Stimulated activated naive CD8-positive, alpha-beta T cell treated with anti-CD3 and anti-CD28 coated beads, Interleukin-15, Interleukin-2, amounts not matched to agents 100 ng/mL and 50 ng/mL, for 24 hours (primary cell): ENCODE data around the gene CBX2.

Source experiments
- H3K27ac Mint-ChIP-seq: one replicate; pipeline ENCODE4 v1.8.0; 2021; ENCODE audit warnings: mild to moderate bottlenecking, mixed read lengths
- H3K27me3 Mint-ChIP-seq: one replicate; pipeline ENCODE4 v1.8.0; 2021; ENCODE audit warnings: mixed read lengths
- H3K36me3 Mint-ChIP-seq: one replicate; pipeline ENCODE4 v1.8.0; 2021; ENCODE audit warnings: low read depth, mixed read lengths
- H3K4me1 Mint-ChIP-seq: one replicate; pipeline ENCODE4 v1.8.0; 2021; ENCODE audit warnings: low read depth, mixed read lengths
- H3K4me3 Mint-ChIP-seq: one replicate; pipeline ENCODE4 v1.8.0; 2021; ENCODE audit warnings: mild to moderate bottlenecking, mixed read lengths
- H3K9me3 Mint-ChIP-seq: one replicate; pipeline ENCODE4 v1.8.0; 2021; ENCODE audit warnings: mixed read lengths

The CBX2 gene

DNA sequence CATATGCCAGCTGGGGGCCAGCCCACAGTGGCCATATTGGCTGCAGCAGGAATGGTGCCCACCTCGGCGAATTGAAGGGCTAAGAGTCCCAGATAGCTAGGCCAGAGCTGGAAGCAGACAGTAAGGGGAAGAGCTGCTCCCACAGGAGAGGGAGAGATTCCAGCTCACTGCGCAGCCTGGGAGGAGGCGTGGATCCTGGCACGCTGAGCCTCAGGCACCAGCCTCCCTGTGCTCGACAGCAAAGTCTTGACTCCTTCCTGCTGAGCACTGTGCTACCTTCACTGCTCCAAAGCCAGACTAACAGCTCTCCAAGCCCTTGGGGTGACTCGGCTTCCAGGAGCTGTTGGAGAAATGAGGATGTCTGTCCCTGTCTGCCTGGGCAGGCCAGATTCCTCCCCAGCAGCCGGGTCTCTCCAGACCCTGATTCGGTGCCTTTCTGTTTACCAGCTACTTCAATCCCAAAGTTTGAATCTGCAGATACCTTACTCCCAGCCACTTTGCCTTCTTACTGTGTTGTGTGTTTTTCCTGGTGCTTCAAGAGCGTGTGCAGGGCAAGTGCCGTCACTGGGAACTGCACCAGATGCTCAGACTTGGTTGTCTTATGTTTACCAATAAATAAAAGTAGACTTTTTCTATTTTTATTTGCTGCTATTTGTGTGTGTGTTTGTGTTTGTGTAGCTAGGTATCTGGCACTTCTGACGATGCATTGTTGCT is 9.1 kb downstream of the CBX2 start:
- Mint-ChIP-seq H3K9me3 (no peaks in the 10 kb centered on the region), H3K36me3 (no peaks in the 10 kb centered on the region), H3K27ac (no peak overlapping the region), H3K4me1 (peaks cover 9% of the 10 kb centered on the region), H3K27me3 (peaks cover 52% of the 10 kb centered on the region), H3K4me3 (no peak overlapping the region)

DNA sequence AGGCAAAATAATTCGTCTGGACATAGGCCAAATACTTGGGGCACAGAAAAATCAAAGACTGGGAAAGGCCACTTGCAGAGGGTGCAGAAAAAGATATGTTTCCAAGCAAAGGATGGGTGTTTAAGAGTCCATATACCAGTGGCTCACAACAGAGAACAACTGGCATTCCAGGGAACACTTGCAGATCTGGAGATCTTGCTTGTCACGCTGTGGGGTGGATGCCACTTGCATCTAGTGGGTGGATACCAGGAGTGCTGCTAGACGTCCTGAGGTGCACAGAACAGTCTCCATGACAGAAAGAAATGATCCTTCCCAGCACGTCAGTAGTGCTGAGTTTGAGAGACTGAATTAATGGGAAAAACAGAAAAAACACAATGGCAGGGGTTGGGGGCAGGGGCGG is 10.5 kb downstream of the CBX2 start:
- Mint-ChIP-seq H3K36me3 (no peaks in the 10 kb centered on the region), H3K27me3 (peaks cover 52% of the 10 kb centered on the region), H3K27ac (no peak overlapping the region), H3K4me3 (no peak overlapping the region), H3K4me1 (peaks cover 12% of the 10 kb centered on the region), H3K9me3 (no peaks in the 10 kb centered on the region)

DNA sequence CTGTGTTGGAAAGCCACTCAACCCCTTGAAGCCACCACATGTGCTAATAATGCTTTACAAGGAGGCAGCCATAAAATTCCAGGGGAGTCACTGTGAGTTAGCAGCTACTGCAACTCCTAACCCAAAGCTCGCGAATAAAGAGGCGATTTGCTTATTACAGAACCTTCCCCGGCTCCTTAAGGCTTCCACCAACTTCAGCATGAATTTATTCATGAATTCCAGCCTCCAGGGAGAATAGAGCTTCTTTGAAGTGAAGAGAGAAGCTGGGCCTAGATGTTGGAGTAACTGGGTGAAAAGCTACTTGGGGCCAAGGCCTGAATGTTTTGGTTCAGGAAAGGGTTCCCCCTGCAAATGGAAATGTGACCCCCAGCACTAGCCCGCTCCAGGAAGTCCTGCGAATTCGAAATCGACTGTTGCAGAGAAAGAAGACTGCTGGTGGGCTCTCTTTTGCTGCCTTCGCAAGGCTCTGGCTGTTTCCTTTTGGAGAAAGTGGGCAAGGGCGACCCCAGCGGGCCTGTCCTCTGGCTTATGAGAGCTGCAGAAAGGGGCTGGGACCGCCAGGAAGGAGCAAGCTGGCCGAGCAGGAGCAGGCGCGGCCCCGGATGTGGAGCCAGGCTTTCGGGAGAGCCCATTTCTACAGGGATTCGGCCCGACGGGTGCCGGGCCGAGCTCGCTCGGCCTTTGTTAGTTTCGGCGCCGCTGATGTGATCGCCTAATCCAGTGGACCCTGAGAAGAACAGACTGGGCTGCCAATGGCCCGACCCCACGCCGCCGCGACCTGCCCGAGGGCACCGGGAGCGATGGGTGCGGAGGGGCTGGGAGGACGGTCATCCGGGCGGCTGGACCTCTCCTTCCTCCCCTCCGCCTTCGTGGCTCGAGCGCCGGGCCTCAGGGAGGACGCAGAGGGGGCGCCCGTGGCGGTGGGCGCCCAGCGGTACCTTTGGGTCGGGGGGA is 11.3 kb downstream of the CBX2 start:
- Mint-ChIP-seq H3K4me1 (peaks cover 12% of the 10 kb centered on the region), H3K27ac (no peak overlapping the region), H3K9me3 (no peaks in the 10 kb centered on the region), H3K27me3 (peaks cover 56% of the 10 kb centered on the region), H3K4me3 (no peak overlapping the region), H3K36me3 (no peaks in the 10 kb centered on the region)

DNA sequence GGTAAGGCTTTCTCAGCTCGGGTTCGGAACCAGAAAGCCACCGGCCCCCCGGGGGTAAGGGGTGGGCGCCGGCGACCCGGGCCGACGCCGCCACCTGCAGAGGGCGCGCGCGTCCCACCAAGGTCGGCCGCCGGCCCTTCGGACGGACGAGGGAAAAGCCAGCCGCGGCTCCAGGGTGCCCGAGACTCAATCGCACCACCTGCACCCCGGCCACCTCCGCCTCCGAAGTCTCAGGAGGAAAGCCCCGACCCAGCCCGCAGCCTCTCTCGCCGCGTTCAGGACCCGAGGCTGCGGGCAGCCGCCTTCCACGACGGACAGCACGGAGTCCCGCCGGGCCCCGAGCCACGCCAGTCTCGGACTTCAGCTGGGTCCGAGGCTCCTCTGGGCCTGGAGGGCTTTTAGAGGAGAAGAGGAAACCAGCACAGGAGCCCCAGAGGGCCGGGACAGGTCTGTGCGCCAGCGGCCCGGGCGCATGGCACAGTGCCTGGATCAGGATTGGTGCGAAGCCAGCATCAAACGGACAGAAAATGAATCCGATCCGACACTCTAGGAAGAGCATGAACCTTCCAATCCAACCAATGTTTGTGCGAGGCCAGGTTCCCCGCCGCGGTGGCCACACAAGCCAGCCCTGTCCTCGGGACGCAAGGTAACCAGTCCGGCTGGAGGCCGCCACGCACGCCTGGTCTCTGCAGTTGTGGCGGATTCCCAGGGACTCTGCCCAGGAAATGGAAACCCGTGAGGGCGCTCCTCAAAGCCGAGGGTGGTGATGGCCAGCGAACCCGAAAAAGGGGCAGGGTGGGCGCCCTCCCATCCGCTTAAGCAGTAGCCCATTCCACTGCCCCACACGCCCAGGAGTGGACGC is 12.2 kb downstream of the CBX2 start:
- Mint-ChIP-seq H3K4me1 (peaks cover 12% of the 10 kb centered on the region), H3K36me3 (no peaks in the 10 kb centered on the region), H3K27me3 (peaks cover 55% of the 10 kb centered on the region), H3K27ac (no peak overlapping the region), H3K9me3 (no peaks in the 10 kb centered on the region), H3K4me3 (no peak overlapping the region)

DNA sequence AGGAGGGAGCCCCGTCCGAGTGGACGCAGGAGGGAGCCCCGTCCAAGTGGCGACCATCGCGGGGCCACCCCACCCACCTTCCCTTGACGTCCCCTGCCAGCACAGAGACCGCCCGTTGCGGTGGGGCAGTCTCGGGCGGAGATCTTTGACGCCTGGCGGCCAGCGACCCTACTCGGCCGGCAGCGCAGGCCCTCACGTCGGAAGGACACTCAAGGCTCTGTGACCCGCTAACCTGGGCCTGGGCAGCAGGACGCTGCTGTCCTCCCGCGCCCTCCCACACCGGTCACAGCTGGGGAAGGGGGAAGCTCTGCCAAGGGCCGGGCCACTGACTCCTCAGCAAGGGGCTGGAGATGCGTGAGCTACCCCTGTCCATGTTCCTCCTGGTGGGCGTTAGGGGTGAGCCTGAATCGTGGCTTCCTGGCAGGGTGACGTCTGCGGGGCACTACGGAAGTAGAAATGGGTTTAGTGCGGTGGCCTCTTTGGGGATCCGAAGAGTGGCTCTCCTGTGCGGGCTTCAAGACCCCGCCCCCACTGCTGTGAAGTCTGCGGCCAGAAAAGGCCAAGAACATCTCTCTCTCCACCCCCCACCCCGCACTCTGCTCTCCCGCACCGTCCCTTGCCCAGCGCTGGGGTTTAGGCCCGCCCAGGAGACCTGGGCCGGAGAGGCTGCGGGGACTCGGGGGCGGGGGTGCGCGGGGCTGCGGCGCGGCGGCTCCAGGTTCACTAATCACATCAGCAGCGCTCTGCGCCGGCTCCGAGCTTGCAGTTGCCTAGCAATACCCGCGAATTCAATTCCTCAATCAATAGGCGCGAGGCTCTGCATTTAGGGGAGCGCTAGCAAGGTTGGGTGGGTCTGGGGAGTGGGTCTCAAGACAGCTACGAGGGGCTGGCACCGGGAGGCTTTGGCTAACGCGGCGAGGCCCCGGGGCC is 13.1 kb downstream of the CBX2 start:
- H3K4me3 Mint-ChIP-seq: no peak overlapping the region
- H3K36me3 Mint-ChIP-seq: no peaks in the 10 kb centered on the region
- H3K27me3 Mint-ChIP-seq: peaks cover 52% of the 10 kb centered on the region
- H3K4me1 Mint-ChIP-seq: peaks cover 17% of the 10 kb centered on the region
- no peaks in the 10 kb centered on the region for H3K9me3 Mint-ChIP-seq
- H3K27ac Mint-ChIP-seq: no peak overlapping the region

DNA sequence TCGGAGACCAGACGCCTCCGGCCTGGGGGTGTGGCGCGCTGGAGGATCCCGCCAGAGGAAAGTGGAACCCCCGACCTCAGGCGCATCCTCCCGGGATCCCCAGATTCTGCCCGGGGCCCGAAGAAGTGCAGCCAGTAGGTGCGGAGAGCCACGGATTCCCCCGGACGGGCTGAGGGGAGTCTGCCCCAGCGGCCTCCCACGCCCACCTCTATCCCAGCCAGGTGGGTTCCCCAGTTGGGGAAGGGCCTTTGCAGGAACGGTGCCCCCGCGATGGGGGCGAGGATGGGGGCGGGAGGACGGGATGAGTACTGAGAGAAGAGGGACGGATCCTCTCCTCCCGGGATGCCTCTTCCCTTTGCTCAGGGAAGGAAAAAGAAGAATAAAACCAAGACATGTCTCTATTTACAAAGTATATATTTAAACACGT is 13.8 kb downstream of the CBX2 start:
- Mint-ChIP-seq H3K27me3 (peaks cover 48% of the 10 kb centered on the region), H3K36me3 (no peaks in the 10 kb centered on the region), H3K4me1 (peaks cover 21% of the 10 kb centered on the region)

DNA sequence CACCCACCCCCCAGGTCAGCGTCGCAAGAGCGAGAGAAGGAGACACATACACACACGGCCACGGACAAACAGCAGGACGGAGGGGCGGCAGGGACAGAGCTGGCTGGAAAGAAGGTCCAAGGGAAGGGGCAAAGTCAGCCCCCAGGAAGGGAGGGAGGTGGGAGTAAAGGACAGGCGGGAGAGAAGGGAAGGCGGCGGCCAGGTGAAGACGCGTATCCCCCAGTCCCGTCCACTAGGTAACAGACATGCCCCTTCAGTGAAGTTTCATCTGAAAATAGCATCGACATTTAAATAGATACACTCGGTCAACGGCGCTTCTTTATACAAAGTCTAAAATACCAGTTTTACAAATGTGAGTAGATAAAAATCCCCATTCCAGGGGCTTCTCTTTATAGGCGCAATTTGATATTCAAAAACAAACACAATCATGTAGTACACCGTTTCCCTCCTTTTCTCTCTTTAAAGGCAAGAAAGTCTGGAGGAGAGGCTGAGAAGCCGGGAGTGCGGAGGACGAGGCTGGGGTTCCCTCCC is 14.5 kb downstream of the CBX2 start:
- Mint-ChIP-seq H3K27ac (no peak overlapping the region), H3K4me3 (no peak overlapping the region), H3K27me3 (peaks cover 42% of the 10 kb centered on the region), H3K36me3 (no peaks in the 10 kb centered on the region), H3K4me1 (peaks cover 24% of the 10 kb centered on the region), H3K9me3 (no peaks in the 10 kb centered on the region)

More for the DNA sequence above, 13.8 kb downstream of the CBX2 start:
- Mint-ChIP-seq H3K4me3 (no peak overlapping the region), H3K9me3 (no peaks in the 10 kb centered on the region), H3K27ac (no peak overlapping the region)

DNA sequence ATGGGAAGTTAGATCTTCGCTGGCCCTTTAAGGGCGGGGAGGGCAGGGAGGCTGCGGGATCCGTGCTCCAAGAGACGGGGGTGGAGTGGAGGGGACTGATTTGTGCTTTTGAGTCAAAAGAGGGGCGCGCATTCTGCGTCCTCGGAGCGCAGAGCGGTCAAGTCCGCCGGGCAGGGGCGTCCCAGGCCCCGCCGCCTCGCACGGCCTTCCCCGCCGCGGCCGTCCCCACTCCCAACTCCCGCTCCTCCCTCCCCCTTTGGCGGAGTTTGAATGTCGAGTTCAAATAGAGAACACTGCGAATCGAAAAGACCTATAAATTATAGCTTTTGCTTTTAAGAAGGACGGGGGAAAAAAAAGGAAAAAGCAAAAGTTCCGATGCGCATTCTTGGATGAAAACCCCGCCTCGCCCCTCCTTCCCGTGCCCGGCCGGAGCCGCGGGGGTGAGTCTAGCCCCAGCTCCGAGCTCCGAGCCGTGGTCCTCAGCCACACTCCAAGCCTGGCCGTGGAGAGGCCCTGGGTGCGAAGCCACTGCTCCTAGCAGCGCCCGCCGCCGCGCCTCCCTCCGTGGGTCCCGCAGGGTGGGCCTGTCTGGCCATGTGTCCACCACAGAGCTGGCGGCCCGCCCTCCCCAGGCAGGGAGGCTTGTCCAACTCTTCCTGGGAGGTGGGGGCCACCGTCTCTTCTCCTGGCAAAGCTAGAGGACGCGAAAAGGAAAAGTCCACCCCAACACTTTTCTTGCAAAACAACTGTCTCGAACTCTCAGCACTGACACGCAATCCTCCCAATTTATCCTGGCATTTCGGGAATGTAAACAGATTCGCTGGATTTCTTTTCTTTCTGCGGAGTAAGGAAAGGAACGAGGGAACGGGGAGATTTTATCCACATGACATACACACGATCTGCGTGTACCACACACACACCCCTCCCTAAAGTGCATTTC is 15.3 kb downstream of the CBX2 start:
- H3K9me3 Mint-ChIP-seq: no peaks in the 10 kb centered on the region
- no peak overlapping the region for H3K4me3 Mint-ChIP-seq
- H3K27me3 Mint-ChIP-seq: peaks cover 34% of the 10 kb centered on the region
- H3K27ac Mint-ChIP-seq: no peak overlapping the region
- no peaks in the 10 kb centered on the region for H3K36me3 Mint-ChIP-seq
- H3K4me1 Mint-ChIP-seq: peaks cover 24% of the 10 kb centered on the region

DNA sequence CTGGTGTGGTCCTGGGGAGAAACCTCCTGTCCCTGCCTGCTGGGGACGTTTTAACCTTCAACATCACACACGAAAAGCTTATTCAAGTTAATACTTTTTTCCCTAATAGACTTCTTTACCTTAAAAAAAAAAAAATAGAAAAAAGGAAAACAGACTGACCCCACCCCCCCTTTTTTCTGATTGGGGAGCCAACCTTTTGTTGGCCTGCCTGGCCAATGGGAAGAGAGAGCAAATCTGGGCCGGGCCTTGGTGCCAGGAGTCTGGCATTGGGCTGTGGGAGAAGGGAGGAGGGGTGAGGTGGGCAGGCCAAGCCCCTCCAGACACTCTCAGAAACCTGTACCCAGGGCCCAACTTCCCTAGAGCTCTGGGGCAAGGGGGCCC is 16.0 kb downstream of the CBX2 start:
- no peak overlapping the region for H3K27ac Mint-ChIP-seq
- H3K9me3 Mint-ChIP-seq: no peaks in the 10 kb centered on the region
- no peaks in the 10 kb centered on the region for H3K36me3 Mint-ChIP-seq
- peaks cover 34% of the 10 kb centered on the region for H3K27me3 Mint-ChIP-seq
- H3K4me3 Mint-ChIP-seq: no peak overlapping the region
- H3K4me1 Mint-ChIP-seq: peaks cover 31% of the 10 kb centered on the region

DNA sequence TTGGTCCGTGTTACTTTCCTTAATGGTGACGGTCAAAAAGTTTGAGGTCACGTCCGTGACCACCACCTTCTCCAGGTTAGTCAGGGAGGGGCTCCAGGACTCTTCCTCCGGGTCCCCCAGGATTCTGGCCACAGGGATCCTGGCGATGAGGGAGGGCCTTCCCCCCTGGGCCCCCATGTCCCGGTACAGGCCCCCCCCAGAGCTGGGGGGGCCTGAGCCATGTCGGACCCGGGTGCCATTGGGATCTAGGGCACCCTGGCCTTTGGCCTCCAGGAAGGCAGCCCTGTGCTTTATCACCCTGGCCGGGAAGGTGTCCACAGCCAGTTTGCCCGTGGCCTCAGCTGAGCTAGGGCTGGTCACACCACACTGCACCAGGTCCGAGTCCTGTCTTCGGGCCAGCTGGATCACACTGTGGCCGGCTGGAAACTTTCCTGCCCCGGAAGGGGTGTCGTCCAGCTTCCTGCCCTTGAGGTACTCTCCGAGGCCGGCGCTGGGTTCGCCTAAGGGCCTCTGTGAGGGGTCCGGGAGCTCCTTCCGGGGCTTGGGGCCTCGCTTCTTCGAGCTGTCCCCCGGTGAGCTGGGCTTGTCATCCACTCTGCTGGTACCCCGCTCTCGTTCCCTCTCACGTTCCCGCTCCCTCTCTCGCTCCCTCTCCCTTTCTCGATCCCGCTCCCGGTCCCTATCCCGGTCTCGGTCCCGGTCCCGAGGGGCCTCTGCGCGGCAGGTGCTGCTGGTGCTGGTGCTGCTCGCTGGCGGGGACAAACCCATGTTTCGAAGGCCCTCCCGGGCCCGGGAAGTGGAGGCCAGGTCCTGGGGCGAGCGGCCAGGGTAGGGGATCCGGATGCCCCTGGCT is 16.9 kb downstream of the CBX2 start:
- Mint-ChIP-seq H3K27ac (no peak overlapping the region), H3K36me3 (no peaks in the 10 kb centered on the region), H3K4me3 (no peak overlapping the region), H3K9me3 (no peaks in the 10 kb centered on the region), H3K4me1 (peaks cover 39% of the 10 kb centered on the region), H3K27me3 (peaks cover 35% of the 10 kb centered on the region)

DNA sequence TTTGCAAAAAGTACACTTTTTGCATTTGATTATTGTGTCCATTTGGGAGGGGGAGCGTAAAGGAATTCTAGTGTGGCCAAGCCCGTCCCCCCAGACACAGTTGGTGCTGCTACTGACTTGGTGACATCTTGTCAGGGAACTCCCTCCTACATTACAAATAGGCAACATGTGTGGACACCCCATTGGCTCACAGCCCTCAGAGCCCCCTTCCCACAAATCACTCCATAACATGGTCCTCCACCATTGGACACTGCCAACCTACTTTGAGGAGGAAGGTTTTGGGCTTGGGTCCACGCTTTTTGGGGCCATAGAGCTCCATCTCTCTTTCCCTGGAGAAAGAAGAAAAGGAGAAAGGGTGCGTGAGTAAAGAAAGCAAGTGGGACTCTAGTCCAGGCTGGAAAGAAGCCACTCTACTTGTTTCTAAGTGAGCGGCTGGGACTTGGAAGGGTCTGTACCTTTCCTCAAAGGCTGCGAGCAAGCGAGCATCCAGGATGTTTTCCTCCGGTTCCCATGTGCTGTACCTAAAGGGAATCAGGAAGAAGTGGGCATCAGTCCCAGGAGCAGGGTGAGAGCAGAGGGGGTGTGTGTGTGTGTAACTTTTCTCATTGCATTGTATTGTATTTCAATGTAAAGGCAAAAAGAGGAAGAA is 18.0 kb downstream of the CBX2 start:
- Mint-ChIP-seq H3K4me1 (peaks cover 44% of the 10 kb centered on the region), H3K4me3 (peak overlapping the region; percentile 80), H3K27me3 (peaks cover 39% of the 10 kb centered on the region), H3K27ac (peak overlapping the region; percentile 49), H3K36me3 (no peaks in the 10 kb centered on the region), H3K9me3 (no peaks in the 10 kb centered on the region)

DNA sequence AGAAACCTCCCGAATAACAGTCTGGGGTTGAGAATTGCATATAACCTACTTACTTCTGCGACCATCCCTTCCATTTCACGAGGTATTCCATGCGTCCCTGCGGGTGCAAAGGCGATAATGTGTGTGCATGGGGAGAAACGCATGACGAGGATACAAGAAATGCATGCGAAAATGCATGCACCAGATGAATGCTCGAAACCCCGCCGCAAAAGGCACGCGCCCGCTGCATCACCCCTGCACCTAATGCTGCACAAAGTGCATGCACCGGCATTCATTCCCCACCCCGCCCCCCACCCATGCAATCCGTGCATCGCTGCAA is 18.5 kb downstream of the CBX2 start:
- H3K27me3 Mint-ChIP-seq: peaks cover 36% of the 10 kb centered on the region
- H3K4me1 Mint-ChIP-seq: peaks cover 41% of the 10 kb centered on the region
- H3K27ac Mint-ChIP-seq: no peak overlapping the region
- peak overlapping the region; percentile 80 for H3K4me3 Mint-ChIP-seq
- no peaks in the 10 kb centered on the region for H3K9me3 Mint-ChIP-seq
- H3K36me3 Mint-ChIP-seq: no peaks in the 10 kb centered on the region
